NCI-H1436 treated with DMSO at 0.1 percent for 48 hours (cell line): ENCODE data around the gene CAPN12.

ENCODE experiments used
- DNase-seq: peaks from one replicate; lab custom pipeline; 2025; lab: John Stamatoyannopoulos, UW

The CAPN12 gene

DNA sequence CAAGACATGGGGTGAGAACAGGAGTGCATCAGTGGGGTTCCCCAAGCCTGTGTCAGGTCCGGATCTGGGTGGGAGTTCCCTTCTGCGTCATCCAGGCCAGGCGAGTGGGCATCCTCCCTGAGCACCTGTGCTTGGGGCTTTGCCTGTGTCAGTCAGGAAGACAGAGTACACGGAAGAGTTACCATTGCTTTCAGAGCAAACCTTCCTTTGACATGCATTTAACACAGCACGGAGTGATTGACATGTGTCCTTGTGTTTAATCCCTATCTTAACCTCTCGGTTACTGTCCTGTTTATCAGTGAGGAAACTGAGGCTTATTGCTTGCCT is 47.6 kb downstream of the CAPN12 start:
- no peak for DNase-seq

- no peak for DNase-seq
These were observed 48.2 kb downstream of the CAPN12 start for GRCh38 chr19:38695832-38696728.

- DNase-seq = no peak
These were observed 49.0 kb downstream of the CAPN12 start for GRCh38 chr19:38695317-38695683.

- no peak for DNase-seq
These were observed 50.7 kb downstream of the CAPN12 start for GRCh38 chr19:38693380-38694223.

DNA sequence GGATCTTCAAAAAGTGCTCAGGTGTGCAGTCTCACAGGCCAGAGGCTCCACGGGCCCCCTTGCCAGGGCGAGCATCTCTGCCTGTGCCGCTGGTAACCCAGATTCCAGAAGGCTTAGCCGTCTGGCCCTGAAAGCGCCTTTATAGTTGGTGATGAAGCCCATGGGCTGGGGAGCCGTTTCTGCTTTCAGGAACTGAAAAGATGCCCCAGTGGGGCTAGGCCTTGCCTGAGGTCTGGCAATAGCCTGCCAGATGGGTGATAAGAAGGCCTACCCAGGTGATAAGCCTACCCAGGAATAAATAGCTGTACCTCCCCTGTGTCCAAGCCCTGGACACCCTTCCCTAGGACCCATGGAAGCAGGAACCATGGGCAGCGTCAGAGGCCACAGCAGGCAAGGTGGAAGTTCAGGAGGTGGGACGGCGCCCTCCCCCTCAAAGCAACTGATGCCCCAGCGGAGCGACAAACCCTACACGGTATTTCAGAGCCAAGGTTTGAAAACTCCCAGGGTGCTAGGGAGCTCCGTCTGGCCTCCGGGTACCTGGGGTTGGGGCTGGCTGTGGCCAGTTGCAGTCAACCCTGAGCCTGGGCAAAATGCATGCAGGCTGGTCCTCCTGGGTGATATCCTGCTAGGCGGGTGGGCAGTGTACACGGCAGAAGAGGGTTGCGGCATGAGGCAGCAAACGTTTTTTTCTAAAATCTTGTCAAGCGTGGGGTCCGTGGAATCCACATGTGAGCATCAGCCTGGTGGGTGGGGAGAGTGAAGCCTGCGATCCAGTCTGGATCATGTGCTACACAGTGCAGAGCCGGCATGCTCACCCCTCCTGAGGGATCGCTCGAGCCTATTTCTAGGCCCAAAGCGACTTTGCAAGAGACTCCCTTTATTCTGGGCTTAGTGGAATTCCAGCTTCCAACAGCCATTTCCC is 51.6 kb downstream of the CAPN12 start:
- no peak for DNase-seq

GRCh38 chr19:38691938-38692457 is 52.3 kb downstream of the CAPN12 start:
- no peak for DNase-seq

GRCh38 chr19:38690832-38691231 is 53.4 kb downstream of the CAPN12 start:
- DNase-seq = no peak

DNA sequence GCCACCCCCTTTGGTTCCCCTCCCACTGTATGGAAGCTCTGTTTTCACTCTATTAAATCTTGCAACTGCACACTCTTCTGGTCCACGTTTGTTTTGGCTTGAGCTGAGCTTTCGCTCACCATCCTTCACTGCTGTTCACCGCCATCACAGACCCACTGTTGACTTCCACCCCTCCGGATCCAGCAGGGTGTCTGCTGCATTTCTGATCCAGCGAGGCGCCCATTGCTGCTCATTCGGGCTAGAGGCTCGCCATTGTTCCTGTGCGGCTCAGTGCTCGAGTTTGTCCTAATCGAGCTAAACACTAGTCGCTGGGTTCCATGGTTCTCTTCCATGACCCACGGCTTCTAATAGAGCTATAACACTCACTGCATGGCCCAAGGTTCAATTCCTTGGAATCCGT is 54.1 kb downstream of the CAPN12 start:
- no peak for DNase-seq

GRCh38 chr19:38687837-38688378 is 56.4 kb downstream of the CAPN12 start:
- no peak for DNase-seq

GRCh38 chr19:38686530-38686888 is 57.8 kb downstream of the CAPN12 start:
- DNase-seq = no peak

- DNase-seq = no peak
These were observed 58.4 kb downstream of the CAPN12 start for GRCh38 chr19:38685666-38686529.

DNA sequence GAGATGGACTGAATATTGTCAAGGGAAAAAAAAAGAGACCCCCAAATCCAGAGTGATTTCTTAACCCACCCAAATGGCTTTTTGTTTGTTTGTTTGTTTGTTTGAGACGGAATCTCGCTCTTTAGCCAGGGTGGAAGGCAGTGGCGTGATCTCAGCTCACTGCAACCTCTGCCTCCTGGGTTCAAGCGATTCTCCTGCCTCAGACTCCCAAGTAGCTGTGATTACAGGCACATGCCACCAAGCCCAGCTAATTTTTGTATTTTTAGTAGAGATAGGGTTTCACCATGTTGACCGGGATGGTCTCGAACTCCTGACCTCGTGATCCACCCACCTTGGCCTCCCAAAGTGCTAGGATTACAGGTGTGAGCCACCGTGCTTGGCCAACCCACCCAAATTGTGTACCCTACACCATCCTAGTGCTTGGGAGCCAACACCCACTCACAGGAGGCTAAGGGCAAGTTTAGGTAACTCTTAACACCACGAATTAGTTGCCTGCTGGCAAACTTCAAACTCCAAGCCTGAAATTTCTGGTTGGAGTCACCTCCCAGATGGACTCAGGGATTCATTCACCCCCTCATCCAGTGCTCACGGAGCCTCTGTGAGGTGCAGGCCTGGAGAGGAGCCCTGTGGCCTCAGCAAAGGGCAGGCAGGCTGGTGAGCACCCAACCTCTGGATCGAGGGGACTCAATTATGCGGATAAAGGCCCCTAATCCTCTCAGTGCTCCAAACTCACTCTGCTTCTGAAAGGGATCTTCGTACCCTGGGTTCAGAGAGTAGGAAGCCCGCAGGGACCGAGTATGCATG is 59.2 kb downstream of the CAPN12 start:
- no peak for DNase-seq

GRCh38 chr19:38684078-38684861 is 60.0 kb downstream of the CAPN12 start:
- DNase-seq = no peak

- DNase-seq = no peak
These were observed 60.7 kb downstream of the CAPN12 start for GRCh38 chr19:38683393-38684077.

- DNase-seq = no peak
These were observed 61.3 kb downstream of the CAPN12 start for GRCh38 chr19:38682872-38683392.

DNA sequence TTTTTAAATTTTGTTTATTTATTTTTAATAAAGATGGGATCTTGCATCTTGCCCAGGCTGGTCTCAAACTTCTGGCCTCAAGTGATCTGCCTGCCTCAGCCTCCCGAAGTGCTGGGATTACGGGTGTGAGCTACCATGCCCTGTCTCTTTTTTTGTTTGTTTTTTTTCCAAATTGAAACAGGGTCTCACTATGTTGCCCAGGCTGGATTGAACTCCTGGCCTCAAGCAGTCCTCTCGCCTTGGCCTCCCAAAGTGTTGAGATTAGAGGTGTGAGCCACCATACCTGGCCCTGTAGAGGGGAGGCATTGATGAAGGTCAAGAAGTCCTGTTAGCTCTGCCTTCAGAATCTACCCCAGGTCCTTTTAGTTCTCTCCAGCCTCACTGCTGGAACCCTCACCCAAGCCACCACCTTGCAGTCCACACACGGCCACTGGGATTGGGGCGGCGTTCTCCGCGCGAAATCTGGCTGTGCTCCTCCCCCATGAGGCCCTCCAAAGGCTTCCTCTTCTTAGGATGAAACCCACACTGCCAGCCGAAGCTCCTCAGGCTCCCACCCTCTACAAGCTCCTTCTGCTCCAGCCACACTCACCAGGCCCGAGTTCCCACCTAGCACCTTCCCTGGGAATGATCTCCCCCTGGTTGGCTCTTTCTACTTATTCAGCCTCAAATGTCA is 61.9 kb downstream of the CAPN12 start:
- DNase-seq = no peak
